NCI-H2227 (cell line): ENCODE results near the gene LTBP2.

Experiments used
- DNase-seq: peaks from one replicate; lab custom pipeline; 2025; ENCODE audit not compliant: unreplicated experiment; lab: John Stamatoyannopoulos, UW

The LTBP2 gene

GRCh38 chr14:74573421-74574089, 38.5 kb downstream of the LTBP2 start:
- DNase-seq: no peak

DNA sequence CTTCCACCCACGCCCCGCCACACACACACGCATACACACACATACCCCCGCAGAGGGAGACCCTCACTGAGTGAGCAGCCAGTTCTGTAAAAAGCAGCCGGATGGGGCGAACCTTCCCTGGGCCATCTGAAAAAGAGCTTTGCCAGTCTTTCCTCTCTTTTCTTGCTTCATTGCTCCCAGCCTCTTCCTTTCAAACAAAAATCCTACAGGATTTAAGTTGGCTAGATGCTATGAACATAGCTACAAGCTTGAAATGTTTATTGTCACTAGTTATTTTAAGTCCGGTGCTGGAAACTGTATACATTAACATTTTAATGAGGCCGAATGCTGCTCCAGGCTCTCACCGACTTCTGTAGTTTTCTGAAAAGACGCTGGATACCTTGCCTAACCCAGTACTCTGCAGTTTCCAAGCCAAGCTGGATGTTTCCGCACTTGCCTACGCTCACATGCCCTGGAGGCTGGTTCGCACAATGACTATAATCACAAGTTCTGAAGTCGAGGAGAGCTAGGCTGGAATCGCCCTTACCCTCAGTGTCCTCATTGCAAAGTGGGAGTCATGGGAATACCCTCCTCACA, 39.2 kb downstream of the LTBP2 start:
- DNase-seq: peak; percentile 8

DNA sequence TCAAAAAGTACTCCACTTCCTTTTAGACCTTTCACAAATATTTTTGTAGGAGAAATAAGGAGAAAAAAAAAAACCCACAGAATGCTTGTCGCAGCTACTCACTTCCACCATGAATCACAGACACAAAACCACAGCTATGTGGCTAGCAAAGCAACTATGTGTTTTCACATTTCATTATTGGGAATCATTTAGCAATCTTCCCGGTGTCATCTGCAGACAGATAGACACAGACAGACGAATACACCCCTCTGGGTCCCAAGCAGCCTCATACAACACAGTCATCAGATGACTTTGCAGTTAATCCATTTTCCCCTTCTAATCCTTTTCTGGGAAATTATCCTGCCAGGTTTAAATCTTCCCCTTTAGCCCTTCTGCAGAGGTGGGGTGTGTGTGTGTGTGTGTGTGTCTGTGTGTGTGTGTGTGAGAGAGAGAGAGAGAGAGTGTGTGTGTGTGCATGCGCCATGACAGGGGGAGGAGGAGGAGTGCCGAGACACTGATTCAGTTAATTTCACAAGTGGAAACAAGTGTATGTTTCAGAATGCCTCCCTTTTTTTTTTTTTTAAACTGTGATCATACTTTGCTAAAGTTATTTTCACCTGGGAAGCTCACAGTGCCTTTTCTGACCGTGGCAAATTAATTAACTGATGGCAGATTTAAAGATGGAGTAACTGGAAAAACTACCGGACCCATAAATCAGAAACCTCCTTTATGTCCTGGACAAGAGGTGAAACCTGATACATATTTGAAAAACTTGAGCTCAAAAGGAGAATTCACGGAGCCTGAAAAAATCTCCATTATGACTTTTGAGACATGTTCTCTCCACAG, 39.9 kb downstream of the LTBP2 start:
- DNase-seq: peak; percentile 35

DNA sequence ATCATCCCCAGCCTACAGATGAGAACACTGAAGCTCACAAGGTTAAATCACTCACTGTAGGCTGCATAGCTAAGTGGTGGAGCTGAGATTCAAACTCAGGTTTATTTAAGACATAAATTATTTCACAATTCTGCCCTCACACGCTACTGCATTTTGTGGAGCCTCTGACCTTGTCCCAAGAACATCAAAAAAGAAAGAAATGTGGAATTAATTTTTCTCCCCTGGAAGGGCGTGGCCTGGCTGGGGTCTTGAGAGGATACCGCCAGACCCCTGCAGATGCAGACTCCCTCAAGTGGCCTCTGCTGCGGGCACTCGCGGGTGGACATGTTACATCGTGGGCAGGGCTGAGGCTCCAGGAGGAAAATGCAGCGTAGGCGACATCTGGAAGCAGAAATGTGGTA, 40.6 kb downstream of the LTBP2 start:
- no peak for DNase-seq

- DNase-seq: no peak
These were observed 41.3 kb downstream of the LTBP2 start for GRCh38 chr14:74570696-74571095.

- no peak for DNase-seq
These were observed 42.0 kb downstream of the LTBP2 start for GRCh38 chr14:74569806-74570591.

DNA sequence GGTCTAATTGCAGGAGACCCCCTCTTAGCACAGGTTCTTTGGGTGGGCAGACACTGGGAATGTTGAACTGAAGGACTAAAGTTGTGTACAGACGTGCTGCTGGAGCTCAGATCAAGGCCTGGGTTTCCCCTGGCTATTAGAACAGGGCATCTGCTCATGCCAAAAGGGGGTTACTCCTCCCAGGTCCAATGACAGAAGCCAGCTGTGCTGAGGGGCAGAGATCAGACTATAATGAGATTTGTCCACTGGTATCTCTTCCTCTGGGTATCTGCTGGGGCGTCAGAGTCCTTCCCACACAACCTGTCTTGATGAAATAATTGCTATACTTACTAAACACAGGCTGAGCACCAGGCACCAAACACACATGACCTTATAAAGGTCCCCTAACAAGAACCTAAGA, 42.6 kb downstream of the LTBP2 start:
- no peak for DNase-seq

DNA sequence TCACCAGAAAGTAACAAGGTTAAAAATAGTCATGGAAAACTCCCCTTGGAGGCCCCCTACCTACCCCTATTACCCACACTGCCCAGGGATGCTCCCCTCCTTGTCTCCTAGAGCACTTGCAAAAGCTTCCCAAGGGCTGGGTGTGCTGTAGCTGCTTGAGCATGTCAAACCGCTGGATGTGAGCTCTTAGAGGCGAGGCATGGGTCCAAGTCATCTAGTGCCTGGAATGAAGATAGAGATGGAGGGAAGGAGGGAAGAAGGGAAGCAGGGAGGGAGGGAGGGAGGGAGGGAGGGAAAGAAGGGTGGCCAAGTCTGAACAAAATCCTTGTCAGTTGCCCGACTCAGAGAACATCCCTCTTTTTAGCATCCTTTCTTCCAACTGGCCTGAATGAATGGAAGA, 43.1 kb downstream of the LTBP2 start:
- no peak for DNase-seq

GRCh38 chr14:74568380-74568649, 43.7 kb downstream of the LTBP2 start:
- DNase-seq: no peak

- DNase-seq: no peak
These were observed 44.2 kb downstream of the LTBP2 start for GRCh38 chr14:74567646-74568379.

DNA sequence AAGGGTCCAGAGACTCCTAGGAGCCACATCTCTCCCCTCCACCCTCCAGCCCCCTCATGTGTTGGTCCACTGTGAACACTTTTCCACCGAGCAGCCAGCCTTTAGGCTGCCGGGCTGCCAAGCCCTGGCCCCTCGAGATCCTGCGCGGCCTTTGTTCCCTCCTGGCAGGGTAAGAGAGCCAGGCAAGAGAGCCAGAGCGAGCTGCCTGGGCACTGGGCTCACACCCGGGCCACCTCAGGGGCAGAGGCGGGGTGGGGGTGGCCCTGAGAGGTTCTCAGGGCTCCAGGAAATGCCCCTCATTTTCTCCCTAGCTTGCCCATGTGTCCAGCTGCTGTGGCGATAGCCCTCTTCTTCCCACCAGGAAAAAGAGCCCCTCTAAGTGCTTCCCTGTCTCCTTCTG, 44.8 kb downstream of the LTBP2 start:
- DNase-seq: no peak

DNA sequence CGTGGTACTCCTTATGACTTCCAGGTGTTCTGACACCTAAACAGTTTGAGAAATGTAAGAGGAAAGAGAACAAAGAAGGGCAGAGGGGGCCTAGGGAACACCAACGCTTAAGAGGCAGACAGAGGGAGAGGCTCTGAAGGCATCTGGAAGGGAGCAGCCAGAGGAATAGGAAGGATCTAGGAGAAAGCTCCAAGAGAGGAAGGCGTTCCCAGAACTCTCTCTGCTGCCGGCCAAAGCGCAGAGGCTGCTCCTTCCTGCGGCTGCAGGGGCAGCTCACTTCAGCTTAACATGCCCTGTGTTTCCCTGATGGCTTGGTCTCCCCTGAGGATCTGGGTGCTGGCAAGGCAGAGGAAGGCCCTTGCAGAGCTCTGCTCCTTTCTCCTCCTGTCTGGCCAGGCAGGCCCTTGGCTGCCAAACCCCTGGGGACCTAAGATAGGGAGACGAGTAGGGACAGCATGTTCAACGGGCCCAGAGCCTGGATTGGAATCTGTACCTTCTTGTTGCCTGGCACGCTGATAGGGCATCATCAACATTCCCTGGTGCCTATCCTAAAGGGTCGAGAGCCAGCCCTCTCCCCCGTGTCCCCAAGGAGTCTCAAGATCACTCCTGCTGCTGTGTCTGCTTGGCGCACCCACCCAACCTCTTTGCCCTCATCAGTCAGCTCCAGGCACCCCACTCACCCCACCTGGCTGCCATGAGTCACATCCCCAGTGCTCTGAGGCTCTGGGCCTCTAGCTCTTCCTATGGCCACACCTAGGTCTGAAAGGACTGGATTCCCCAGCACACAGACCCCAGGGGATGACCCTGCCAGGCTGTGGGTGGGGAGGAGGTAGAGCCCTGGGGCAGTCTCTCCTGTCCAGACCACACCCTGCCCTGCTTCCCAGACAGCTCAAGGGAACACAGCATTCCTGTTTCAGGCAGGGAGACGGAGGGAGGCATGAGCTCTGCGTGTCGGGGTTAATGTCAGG, 45.6 kb downstream of the LTBP2 start:
- DNase-seq: no peak

- no peak for DNase-seq
These were observed 48.4 kb downstream of the LTBP2 start for GRCh38 chr14:74563586-74564159.

- DNase-seq: no peak
These were observed 48.8 kb downstream of the LTBP2 start for GRCh38 chr14:74563233-74563585.

- peak; percentile 13 for DNase-seq
These were observed 49.4 kb downstream of the LTBP2 start for GRCh38 chr14:74562515-74563232.

GRCh38 chr14:74558655-74559054, 53.4 kb downstream of the LTBP2 start:
- no peak for DNase-seq

- no peak for DNase-seq
These were observed 54.3 kb downstream of the LTBP2 start for GRCh38 chr14:74557691-74558090.

- DNase-seq: no peak
These were observed 56.5 kb downstream of the LTBP2 start for GRCh38 chr14:74555476-74556050.
